Choroid plexus epithelial cell (primary cell): ENCODE measurements around the gene ZCRB1.

Source experiments
- DNase-seq: peaks from one replicate; pipeline ENCODE4 v3.0.0-alpha.2; 2010; ENCODE audit warnings: low read depth
- H3K4me3 ChIP-seq: 2 replicates; pipeline ENCODE4 v1.5.1; 2011; ENCODE audit warnings: low read depth, mild to moderate bottlenecking, control low read depth, low read length, moderate library complexity
- CTCF ChIP-seq: conservative IDR thresholded peaks from 2 replicates; pipeline ENCODE4 v1.5.1; 2011; ENCODE audit warnings: low read depth, mild to moderate bottlenecking, control low read depth, inconsistent platforms, low read length, moderate library complexity

ZCRB1 gene

GRCh38 chr12:42267413-42268190 is 58.3 kb downstream of the ZCRB1 start:
- DNase-seq, result no peak
- no peak overlapping the region for H3K4me3 ChIP-seq
- no peak for TF ChIP-seq CTCF

GRCh38 chr12:42266579-42267230 is 59.2 kb downstream of the ZCRB1 start:
- no peak for TF ChIP-seq CTCF
- no peak for DNase-seq

GRCh38 chr12:42262271-42262670 is 63.6 kb downstream of the ZCRB1 start:
- H3K4me3 ChIP-seq, result no peak overlapping the region
- TF ChIP-seq CTCF, result no peak
- no peak for DNase-seq

More at GRCh38 chr12:42266579-42267230, 59.2 kb downstream of the ZCRB1 start:
- H3K4me3 ChIP-seq, result no peak overlapping the region
